AG04449 (cell line): Measurements from ENCODE around the gene ARHGAP36.

Source experiments
- CTCF ChIA-PET: fragments of 350-600 bp; formaldehyde crosslinking; extraction: SDS; loops from one replicate; lab custom pipeline; 2021; ENCODE audit warnings: antibody characterized with exemption; lab: Yijun Ruan, JAX
- POLR2A ChIA-PET: fragments of 400-600, 350-600 bp; formaldehyde crosslinking; extraction: SDS; loops from one replicate; lab custom pipeline; 2020; ENCODE audit warnings: antibody characterized with exemption, inconsistent platforms; lab: Yijun Ruan, JAX
- DNase-seq: peaks from one replicate; pipeline ENCODE4 v3.0.0-alpha.2; 2010; ENCODE audit warnings: low read depth, low spot score
- H3K4me3 ChIP-seq: 2 replicates; pipeline ENCODE4 v1.5.1; 2011; ENCODE audit warnings: low read depth, mild to moderate bottlenecking, control low read depth, low read length
- TF ChIP-seq, protein P1 (sequence below): IDR thresholded peaks from one replicate; pipeline ENCODE4 v1.5.1; 2011; ENCODE audit warnings: mild to moderate bottlenecking, moderate library complexity, low read length, control low read depth, inconsistent platforms; ENCODE audit not compliant: insufficient read depth; ENCODE audit errors: missing control alignments

The ARHGAP36 gene

GRCh38 chrX:131054906-131055305, 3.2 kb upstream of the ARHGAP36 start:
- ChIA-PET CTCF (no interaction called here), POLR2A (no interaction called here)
- no peak overlapping the region for H3K4me3 ChIP-seq
- TF ChIP-seq, protein P1, sequence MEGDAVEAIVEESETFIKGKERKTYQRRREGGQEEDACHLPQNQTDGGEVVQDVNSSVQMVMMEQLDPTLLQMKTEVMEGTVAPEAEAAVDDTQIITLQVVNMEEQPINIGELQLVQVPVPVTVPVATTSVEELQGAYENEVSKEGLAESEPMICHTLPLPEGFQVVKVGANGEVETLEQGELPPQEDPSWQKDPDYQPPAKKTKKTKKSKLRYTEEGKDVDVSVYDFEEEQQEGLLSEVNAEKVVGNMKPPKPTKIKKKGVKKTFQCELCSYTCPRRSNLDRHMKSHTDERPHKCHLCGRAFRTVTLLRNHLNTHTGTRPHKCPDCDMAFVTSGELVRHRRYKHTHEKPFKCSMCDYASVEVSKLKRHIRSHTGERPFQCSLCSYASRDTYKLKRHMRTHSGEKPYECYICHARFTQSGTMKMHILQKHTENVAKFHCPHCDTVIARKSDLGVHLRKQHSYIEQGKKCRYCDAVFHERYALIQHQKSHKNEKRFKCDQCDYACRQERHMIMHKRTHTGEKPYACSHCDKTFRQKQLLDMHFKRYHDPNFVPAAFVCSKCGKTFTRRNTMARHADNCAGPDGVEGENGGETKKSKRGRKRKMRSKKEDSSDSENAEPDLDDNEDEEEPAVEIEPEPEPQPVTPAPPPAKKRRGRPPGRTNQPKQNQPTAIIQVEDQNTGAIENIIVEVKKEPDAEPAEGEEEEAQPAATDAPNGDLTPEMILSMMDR: no peak
- no peak for DNase-seq

DNA sequence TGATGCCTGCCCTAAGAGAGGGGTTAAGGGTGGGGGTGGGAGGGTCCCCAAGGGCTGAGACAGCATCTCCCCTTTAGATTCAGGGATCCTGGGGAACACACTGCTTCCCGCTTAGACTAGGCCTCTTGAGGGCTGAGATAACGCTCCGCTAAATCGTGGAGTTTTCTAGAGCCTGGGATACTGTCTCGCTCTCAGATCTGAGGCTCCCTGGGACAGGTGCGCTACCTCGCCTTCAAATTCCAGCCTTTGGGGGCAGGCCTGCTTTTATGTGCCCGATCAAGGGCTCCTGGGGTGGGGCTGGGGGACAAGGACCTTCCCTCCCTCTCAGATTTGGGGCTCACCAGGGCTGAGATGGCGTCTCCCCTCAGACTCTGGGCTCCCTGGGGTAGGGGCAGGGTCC, 440 bp upstream of the ARHGAP36 start:
- no peak overlapping the region for H3K4me3 ChIP-seq
- DNase-seq: no peak
- TF ChIP-seq, protein P1: no peak
- CTCF ChIA-PET: no interaction called here
- POLR2A ChIA-PET: no interaction called here

- POLR2A ChIA-PET: no interaction called here
- no peak for DNase-seq
- TF ChIP-seq, protein P1: no peak
- CTCF ChIA-PET: no interaction called here
- no peak overlapping the region for H3K4me3 ChIP-seq
Observed at GRCh38 chrX:131059246-131059645, 1.1 kb downstream of the ARHGAP36 start.

DNA sequence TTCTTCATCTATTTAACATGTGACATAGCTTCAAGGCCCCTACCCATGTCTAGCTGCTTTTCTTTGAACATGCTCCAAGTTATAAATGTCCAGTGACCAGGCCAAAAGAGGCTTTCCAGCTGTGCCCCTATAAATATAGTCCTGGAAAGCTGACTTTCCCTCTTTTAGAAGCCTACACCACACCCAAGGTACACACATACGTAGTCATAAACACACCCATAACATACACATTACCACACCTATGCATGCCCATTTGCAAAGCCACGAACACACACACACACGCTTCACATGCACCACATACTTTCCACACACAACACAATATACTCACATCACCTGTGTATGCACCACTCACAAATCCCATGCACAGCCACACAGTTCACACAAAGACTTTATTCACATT, 2.0 kb downstream of the ARHGAP36 start:
- no peak overlapping the region for H3K4me3 ChIP-seq
- no peak for DNase-seq
- TF ChIP-seq, protein P1: no peak
- ChIA-PET POLR2A (no interaction called here), CTCF (no interaction called here)

DNA sequence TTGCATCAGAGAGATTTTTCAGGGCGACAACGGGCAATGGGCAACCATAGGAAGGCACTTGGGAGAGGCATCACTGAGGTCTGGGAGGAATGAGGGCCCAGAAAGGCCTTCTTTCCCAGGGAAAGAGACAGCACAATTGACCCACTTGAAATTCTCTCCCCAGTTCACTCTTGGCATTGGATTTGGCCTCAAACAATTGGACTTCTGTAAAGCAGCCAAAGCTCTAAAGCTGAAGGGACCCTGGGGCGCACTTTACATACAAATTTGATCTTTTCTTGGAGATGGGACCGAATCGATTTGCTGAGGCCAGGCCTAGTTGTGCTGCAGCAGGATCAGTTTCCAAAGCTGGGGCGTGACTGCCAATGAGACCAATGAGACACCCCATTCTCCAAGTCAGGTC, 3.2 kb downstream of the ARHGAP36 start:
- TF ChIP-seq, protein P1: no peak
- DNase-seq: no peak
- ChIA-PET CTCF (no interaction called here), POLR2A (no interaction called here)
- H3K4me3 ChIP-seq: no peak overlapping the region

DNA sequence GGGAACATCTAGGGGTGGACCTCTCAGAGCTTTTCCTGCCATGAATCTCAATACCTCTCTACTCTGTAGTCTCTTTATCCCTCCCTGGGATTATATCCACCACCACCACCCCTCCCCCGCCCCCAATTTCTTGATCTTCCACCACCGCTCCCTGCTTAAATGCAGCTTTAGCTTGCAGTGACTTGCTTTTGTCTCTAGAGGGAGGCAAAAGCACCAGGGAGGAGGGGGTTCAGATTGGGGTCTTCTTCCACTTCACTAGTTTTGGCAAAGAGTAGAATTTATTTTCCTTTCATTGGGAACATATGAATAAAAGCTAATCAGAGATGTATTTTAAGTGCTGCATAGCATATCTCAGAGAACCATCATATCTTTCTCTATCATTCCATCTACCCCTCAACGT, 5.5 kb downstream of the ARHGAP36 start:
- no peak for DNase-seq
- H3K4me3 ChIP-seq: no peak overlapping the region
- ChIA-PET POLR2A (no interaction called here), CTCF (no interaction called here)
- TF ChIP-seq, protein P1: no peak
